ENCODE measurements around the gene ZER1. TPM values are rescaled to one million over a fixed set of nuclear protein-coding genes. Genes with fewer than 3 reads are reported as not detected.

Gene ZER1
- polyA plus RNA-seq, 3 donors = 16.1 to 25.6 (median 18.0) TPM

DNA sequence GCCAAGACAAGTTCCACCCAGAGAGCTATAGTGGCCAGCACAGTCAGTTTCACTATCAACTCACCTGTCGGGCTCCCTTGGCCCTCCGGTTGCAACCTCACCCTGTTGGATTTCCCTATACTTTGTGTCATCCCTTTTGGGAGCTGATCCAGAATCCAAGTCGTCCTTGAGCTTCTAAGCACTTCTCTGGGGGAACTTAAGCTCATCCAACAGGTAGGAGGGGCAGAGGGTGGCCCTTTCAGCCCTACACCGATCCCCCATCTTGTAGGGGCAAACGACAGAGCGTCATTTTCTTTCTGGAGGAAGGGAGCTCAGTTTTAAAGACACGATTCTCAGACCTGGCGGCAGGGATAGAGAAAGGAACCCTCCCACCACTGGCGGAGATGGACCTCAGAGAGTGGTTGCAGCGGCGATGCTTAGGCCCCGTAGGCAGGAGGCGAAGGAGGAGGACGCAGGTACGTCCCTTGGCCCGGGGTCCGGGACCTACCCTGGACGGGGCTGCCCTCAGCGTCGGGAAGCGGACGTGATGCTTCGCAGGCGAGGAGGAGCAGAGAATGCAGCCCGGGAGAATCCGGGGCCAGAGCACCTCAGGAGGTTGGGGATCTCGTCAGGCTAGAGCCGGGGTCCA is 519 bp downstream of the ZER1 start:
- H3K27ac ChIP-seq (ENCODE audit: low read depth in 1 of 2, low read length in 2 of 2) = peak overlapping the region; percentile 41 to 93
- peak overlapping the region; percentile 98 for H2AFZ ChIP-seq (ENCODE audit: insufficient read depth, low read depth, low read length, poor library complexity, severe bottlenecking)
- H3K27me3 ChIP-seq (ENCODE audit: control insufficient read depth in 2 of 2, insufficient read depth in 2 of 2, low read length in 2 of 2) = no peaks in the 10 kb centered on the region
- Mint-ChIP-seq H3K4me1 (peaks cover 26% of the 10 kb centered on the region), H3K4me3 (peak overlapping the region; percentile 98), H3K27me3 (ENCODE audit: low read depth in 3 of 3) (peaks cover 3 to 4% (median 3%) of the 10 kb centered on the region in 3 donors), H3K9me3 (peaks cover 3 to 15% (median 11%) of the 10 kb centered on the region in 7 donors), H3K36me3 (peaks cover 6 to 13% of the 10 kb centered on the region in 2 donors), H3K27ac (peak overlapping the region; percentile 91 to 95 (median 93))
- H3K4me3 ChIP-seq (replicated peaks in 1 of 3; ENCODE audit: low read depth in 2 of 3, low read length in 3 of 3) = peak overlapping the region; percentile 70 to 97 (median 90)
- H3K4me1 ChIP-seq (ENCODE audit: control insufficient read depth in 1 of 2, insufficient read depth in 2 of 2, low read length in 2 of 2) = peaks cover 8 to 25% of the 10 kb centered on the region in 2 donors
- no peaks in the 10 kb centered on the region for H4K20me1 ChIP-seq (ENCODE audit: insufficient read depth, low read length)
- DNase-seq = no peak
- H3K4me2 ChIP-seq (replicated peaks; ENCODE audit: extremely low read depth, low read length, poor library complexity, severe bottlenecking) = peak overlapping the region; percentile 94
- intact Hi-C loops (cut with micrococcal nuclease) = loop anchor here in 1 of 2 donors (5.0 kb wide), 1 partner anchor 111 kb away; the partner anchor contains the start of genes KYAT1 and LRRC8A
- peaks cover 30% of the 10 kb centered on the region for H3K79me2 ChIP-seq (ENCODE audit: insufficient read depth, low read length)
- 0% methylated on average over 22 of the region's 28 CpGs for WGBS (ENCODE audit: insufficient coverage)
- H3K36me3 ChIP-seq (replicated peaks in 1 of 2; ENCODE audit: control insufficient read depth in 1 of 2, insufficient read depth in 2 of 2, low read length in 2 of 2) = peaks cover 2 to 7% of the 10 kb centered on the region in 2 donors
- H3K9me3 ChIP-seq (replicated peaks in 1 of 2; ENCODE audit: control insufficient read depth in 1 of 2, insufficient read depth in 1 of 2, low read length in 2 of 2) = peaks cover 7 to 10% of the 10 kb centered on the region in 2 donors
- no peak for TF ChIP-seq CTCF (IDR thresholded peaks at IDR 0.05)
- H3K9ac ChIP-seq (ENCODE audit: insufficient read depth, low read length, poor library complexity, severe bottlenecking) = peak overlapping the region; percentile 94

DNA sequence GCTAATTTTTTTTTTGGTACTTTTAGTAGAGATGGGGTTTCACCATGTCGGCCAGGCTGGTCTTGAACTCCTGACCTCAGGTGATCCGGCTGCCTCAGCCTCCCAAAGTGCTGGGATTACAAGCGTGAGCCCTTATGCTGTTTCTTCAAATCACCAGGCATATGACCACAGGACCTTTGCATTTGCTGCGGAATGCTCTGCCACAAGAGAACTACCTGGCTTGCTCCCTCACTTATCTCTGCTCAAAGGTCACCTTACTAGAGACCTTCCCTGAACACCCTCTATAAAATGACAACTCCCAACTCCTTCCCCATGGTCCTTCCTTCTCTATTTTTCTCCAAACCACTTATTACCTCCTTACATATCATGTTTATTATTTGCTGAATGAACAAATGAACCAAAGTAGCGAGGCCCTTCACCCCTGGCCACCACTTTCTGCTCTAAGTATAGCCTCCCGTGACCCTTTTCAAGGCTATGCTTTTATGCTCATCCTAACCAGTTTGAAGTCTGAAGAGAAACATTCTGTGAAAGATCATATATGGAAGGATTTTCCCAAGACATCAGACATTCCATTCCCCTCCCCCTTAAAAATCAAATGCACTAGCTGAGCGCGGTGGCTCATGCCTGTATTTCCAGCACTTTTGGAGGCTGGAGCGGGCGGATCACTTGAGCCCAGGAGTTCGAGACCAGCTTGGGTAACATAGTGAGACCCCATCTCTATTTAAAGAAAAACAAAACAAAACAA is 1.3 kb downstream of the ZER1 start:
- intact Hi-C loops (cut with micrococcal nuclease) = loop anchor here in 1 of 2 donors (5.0 kb wide), 1 partner anchor 112 kb away; the partner anchor contains the start of genes KYAT1 and LRRC8A
- H3K4me3 Mint-ChIP-seq = peak overlapping the region; percentile 98

More for the DNA sequence above, 1.3 kb downstream of the ZER1 start:
- H2AFZ ChIP-seq (ENCODE audit: insufficient read depth, low read depth, low read length, poor library complexity, severe bottlenecking) = peak overlapping the region; percentile 98
- peaks cover 2 to 7% of the 10 kb centered on the region in 2 donors for H3K36me3 ChIP-seq (replicated peaks in 1 of 2; ENCODE audit: control insufficient read depth in 1 of 2, insufficient read depth in 2 of 2, low read length in 2 of 2)
- Mint-ChIP-seq H3K4me1 (peaks cover 26% of the 10 kb centered on the region), H3K27me3 (ENCODE audit: low read depth in 3 of 3) (peaks cover under 1 to 4% (median 3%) of the 10 kb centered on the region in 3 donors), H3K9me3 (peaks cover 0 to 8% (median 4%) of the 10 kb centered on the region in 7 donors), H3K27ac (peak overlapping the region; percentile 28 to 95 (median 93)), H3K36me3 (peaks cover 6 to 13% of the 10 kb centered on the region in 2 donors)
- no peaks in the 10 kb centered on the region for H3K27me3 ChIP-seq (ENCODE audit: control insufficient read depth in 2 of 2, insufficient read depth in 2 of 2, low read length in 2 of 2)
- H3K79me2 ChIP-seq (ENCODE audit: insufficient read depth, low read length) = peaks cover 30% of the 10 kb centered on the region
- no peak for TF ChIP-seq CTCF (IDR thresholded peaks at IDR 0.05)
- peaks cover 8 to 25% of the 10 kb centered on the region in 2 donors for H3K4me1 ChIP-seq (ENCODE audit: control insufficient read depth in 1 of 2, insufficient read depth in 2 of 2, low read length in 2 of 2)
- peak overlapping the region in 1 of 2 donors; percentile 93 for H3K27ac ChIP-seq (ENCODE audit: low read depth in 1 of 2, low read length in 2 of 2)
- 91% methylated on average over 8 of the region's 11 CpGs for WGBS (ENCODE audit: insufficient coverage)
- peak overlapping the region; percentile 94 for H3K9ac ChIP-seq (ENCODE audit: insufficient read depth, low read length, poor library complexity, severe bottlenecking)
- H3K9me3 ChIP-seq (replicated peaks in 1 of 2; ENCODE audit: control insufficient read depth in 1 of 2, insufficient read depth in 1 of 2, low read length in 2 of 2) = peaks cover 0 to 2% of the 10 kb centered on the region in 2 donors
- H4K20me1 ChIP-seq (ENCODE audit: insufficient read depth, low read length) = no peaks in the 10 kb centered on the region
- H3K4me3 ChIP-seq (replicated peaks in 1 of 3; ENCODE audit: low read depth in 2 of 3, low read length in 3 of 3) = peak overlapping the region; percentile 70 to 97 (median 90)
- DNase-seq = no peak
- H3K4me2 ChIP-seq (replicated peaks; ENCODE audit: extremely low read depth, low read length, poor library complexity, severe bottlenecking) = peak overlapping the region; percentile 94

All from CD14-positive monocyte (primary cell).